Esophagus (tissue), 2 donors: Measurements from ENCODE around the gene GABARAPL2. TPM values are rescaled to one million over a fixed set of nuclear protein-coding genes. Genes with fewer than 3 reads are reported as not detected.

Experiments used
- H3K27ac ChIP-seq, 2 donors: one replicate each; pipeline ENCODE4 v1.5.1; 2013; ENCODE audit warnings: low read depth in 2 of 2, mild to moderate bottlenecking in 2 of 2, inconsistent platforms in 1 of 2, low read length in 1 of 2, moderate library complexity in 1 of 2
- H3K27me3 ChIP-seq, 2 donors: one replicate each; pipeline ENCODE4 v1.6.1; 2013; ENCODE audit warnings: low read length in 2 of 2, control low read depth in 1 of 2, mild to moderate bottlenecking in 1 of 2; ENCODE audit not compliant: insufficient read depth in 2 of 2, control insufficient read depth in 1 of 2
- H3K36me3 ChIP-seq, 2 donors: one replicate each; pipeline ENCODE4 v1.6.1; 2013; ENCODE audit warnings: low read length in 1 of 2; ENCODE audit not compliant: control insufficient read depth in 2 of 2, insufficient read depth in 2 of 2
- H3K4me1 ChIP-seq, 2 donors: one replicate each; pipeline ENCODE4 v1.6.1; 2013; ENCODE audit warnings: low read length in 1 of 2; ENCODE audit not compliant: control insufficient read depth in 2 of 2, insufficient read depth in 2 of 2
- H3K4me3 ChIP-seq, 2 donors: one replicate each; pipeline ENCODE4 v1.5.1; 2013; ENCODE audit warnings: low read length in 2 of 2, mild to moderate bottlenecking in 2 of 2, low read depth in 1 of 2, moderate library complexity in 1 of 2
- H3K9me3 ChIP-seq, 2 donors: one replicate each; pipeline ENCODE4 v1.6.1; 2013; ENCODE audit warnings: mild to moderate bottlenecking in 2 of 2, low read depth in 1 of 2, low read length in 1 of 2, moderate library complexity in 1 of 2; ENCODE audit not compliant: control insufficient read depth in 2 of 2, insufficient read depth in 1 of 2
- WGBS, 2 donors: extraction: QIAGEN DNeasy Blood & Tissue Kit; methylation state at CpG; one replicate each; pipeline ENCODE4 v1.1.7; 2013; 5-methylcytosine and 5-hydroxymethylcytosine counted together
- polyA plus RNA-seq, 2 donors: library from polyadenylated mRNA; stranded (reverse); fragments of 200-250 nt; gene quantifications; one replicate each; pipeline ENCODE4 v1.2.3, GENCODE V29; 2013
- donor health status: healthy with polysubstance abuse.
- donor health status: Bipolar disorder and iron deficiency.

Gene GABARAPL2, protein sequence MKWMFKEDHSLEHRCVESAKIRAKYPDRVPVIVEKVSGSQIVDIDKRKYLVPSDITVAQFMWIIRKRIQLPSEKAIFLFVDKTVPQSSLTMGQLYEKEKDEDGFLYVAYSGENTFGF
- polyA plus RNA-seq: 10 to 100 TPM; 83.1 to 96.6 TPM

DNA sequence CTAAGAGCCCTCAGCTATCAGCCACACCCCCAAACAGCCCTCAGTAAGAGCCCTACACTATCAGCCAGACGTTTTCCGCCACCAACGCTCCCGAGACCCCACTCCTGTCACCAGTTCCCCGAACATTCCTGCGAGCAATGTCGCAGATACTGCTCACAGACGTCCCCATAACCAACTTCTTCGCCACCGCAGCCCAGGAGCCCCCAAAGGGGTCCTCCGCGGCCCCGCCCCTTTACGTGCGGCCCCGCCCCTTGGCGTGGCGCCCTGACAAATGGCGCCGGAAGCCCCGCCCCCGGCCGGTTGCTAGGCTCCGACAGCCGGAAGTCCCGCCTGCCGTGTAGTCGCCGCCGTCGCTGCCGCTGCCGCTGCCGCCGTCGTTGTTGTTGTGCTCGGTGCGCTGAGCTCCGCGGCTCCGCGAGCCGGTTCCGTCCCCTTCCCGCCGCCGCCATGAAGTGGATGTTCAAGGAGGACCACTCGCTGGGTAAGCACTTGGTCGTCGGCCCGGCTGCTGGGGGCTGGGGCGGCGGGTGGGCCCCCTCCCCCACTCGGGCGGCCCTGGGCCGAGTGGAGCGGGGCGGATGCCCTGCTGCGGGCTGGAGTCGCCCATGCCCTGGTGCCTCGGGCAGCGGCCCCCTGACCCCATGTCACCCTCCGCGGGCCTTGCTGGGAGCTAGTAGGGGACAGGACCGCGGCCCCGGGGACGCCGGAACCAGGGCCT is at the start of gene GABARAPL2:
Gene GABARAPL2 (plus strand): TSS at position 340 of the 718 bp plus-strand sequence. CDS start 108 bp downstream, at position 448.
- H3K4me1 ChIP-seq: peaks cover 0 to 8% of the 10 kb centered on the region in 2 donors
- H3K27me3 ChIP-seq: no peaks in the 10 kb centered on the region
- H3K9me3 ChIP-seq: no peaks in the 10 kb centered on the region
- H3K4me3 ChIP-seq: peak within 1 kb of the TSS; percentile 74 to 98
- WGBS, 2 donors: 0% methylated on average over 50 to 69 of the region's 69 CpGs
- peaks cover 0 to 10% of the 10 kb centered on the region in 2 donors for H3K36me3 ChIP-seq
- peak within 1 kb of the TSS; percentile 72 to 85 for H3K27ac ChIP-seq

DNA sequence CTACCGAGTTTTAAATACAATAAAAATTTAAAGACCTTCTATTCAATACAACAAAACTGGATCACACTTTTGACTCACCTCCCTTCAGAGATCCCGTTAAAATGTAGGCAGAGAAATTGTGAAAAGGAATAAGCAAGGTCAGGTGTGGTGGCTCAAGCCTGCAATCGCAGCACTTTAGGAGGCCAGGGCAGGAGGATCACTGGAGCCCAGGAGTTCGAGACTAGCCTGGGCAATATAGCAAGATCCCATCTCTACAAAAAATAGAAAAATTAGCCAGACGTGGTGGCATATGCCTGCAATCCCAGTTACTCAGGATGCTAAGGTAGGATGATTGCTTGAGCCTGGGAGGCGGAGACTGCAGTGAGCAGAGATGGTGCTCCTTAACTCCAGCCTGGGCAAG is 47.0 kb upstream of the GABARAPL2 start:
- no peaks in the 10 kb centered on the region for H3K27me3 ChIP-seq
- H3K4me1 ChIP-seq: no peaks in the 10 kb centered on the region
- H3K27ac ChIP-seq: no peak overlapping the region
- WGBS, 2 donors: 93% methylated on average over 6 of the region's 6 CpGs
- no peak overlapping the region for H3K4me3 ChIP-seq
- H3K36me3 ChIP-seq: no peaks in the 10 kb centered on the region
- H3K9me3 ChIP-seq: no peaks in the 10 kb centered on the region

DNA sequence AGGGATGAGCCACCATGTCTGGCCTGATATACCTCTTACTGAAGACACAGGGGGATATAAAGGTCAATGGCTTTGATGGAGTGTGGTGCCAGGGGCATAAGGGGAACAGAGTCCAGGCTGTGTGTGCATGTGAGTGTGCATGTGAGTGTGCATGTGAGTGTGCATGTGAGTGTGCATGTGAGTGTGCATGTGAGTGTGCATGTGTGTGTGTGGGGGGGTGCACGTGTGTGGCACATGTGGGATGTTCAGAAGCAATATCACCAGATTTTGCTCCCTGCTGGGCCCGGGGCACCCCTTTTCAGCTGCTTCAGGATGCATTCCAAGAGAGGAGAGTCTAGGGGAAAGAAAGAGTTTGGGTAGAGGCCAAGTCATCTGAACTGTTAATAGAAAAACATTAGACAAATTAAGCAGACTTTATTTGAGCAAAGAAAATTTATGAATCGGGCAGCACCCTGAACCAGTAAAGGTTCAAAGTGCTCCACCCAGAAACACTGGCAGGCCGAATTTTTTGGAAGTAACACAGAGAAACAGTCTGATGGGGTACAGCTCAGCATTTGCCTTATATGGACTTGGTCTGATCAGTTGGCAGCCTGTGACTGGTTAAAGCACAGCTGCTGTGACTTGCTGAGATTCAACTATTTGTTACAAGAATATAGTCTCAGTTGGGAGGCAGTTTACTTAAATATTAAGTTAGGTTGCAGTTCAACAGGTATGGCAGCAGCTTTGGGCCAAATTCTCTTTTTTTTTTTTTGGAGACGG is 40.0 kb upstream of the GABARAPL2 start:
- Histone ChIP-seq H3K27ac (no peak overlapping the region), H3K9me3 (no peaks in the 10 kb centered on the region), H3K36me3 (no peaks in the 10 kb centered on the region), H3K4me3 (no peak overlapping the region), H3K4me1 (no peaks in the 10 kb centered on the region), H3K27me3 (no peaks in the 10 kb centered on the region)
- WGBS, 2 donors: 86 to 87% methylated on average over 5 of the region's 5 CpGs

DNA sequence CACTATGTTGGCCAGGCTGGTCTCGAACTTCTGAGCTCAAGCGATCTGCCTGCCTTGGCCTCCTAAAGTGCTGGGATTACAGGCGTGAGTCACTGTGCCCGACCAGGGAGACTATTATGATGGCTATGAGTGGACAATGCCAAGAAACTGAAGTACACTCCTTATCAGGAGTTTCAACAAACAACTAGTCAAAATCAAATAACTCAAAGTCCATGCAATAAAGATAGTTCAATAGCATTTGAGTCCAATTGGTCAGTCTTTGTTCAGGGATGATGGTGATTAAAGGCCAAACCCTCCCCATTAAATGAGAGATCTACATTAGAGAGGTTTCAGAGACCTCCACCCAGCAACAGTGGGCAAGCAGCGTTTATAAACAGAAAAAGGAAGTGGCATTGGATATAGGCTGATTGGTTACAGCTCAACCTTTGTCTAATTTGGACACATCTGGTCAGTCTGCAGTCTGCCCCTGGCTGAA is 38.3 kb upstream of the GABARAPL2 start:
- Histone ChIP-seq H3K36me3 (no peaks in the 10 kb centered on the region), H3K27me3 (no peaks in the 10 kb centered on the region), H3K9me3 (no peaks in the 10 kb centered on the region), H3K27ac (no peak overlapping the region), H3K4me1 (no peaks in the 10 kb centered on the region), H3K4me3 (no peak overlapping the region)
- 63 to 78% methylated on average over 5 of the region's 5 CpGs for WGBS, 2 donors

DNA sequence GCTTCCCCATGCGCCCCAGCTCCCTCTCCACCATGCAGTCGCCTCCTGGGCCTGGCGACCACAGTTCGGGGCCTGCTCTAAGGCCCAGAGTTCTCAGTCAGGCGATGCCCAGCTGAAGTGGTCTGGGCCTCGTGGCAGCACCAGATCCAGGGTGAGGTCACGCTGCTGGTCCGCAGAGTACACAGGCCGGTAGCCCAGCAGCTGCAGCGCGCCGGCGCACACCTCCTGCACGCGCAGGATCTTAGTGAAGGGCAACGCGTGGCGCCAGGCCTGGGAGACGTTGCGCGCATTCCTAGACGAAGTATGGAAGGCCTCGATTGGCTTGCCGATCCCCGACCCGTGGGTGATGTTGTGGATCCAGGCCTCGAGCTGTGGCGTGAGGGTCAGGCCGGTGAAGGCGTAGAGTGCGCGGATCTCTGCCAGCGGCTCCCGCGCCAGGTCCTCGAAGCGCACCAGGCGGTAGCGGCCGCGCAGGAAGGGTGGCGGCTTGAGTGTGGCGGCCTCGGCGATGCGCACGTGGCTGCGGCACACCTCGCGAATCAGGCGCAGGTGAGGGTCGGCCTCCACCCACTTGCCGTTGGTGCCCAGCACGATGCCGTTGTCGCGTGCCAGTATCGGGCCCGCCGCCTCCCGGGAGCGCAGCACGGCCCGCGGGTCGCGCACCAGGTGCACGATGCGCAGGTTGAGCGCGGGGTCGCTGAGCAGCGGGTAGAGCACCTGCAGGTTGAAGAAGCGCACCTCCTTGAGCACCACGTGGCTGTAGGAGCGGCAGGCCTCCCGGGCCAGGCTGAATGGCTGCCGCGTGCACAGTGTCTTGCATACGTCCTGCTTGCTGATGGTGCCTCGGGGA is 36.9 kb upstream of the GABARAPL2 start:
- no peak overlapping the region for H3K4me3 ChIP-seq
- H3K27me3 ChIP-seq: no peaks in the 10 kb centered on the region
- H3K9me3 ChIP-seq: no peaks in the 10 kb centered on the region
- no peaks in the 10 kb centered on the region for H3K4me1 ChIP-seq
- 94 to 95% methylated on average over 73 to 81 of the region's 81 CpGs for WGBS, 2 donors
- H3K27ac ChIP-seq: no peak overlapping the region
- H3K36me3 ChIP-seq: no peaks in the 10 kb centered on the region

DNA sequence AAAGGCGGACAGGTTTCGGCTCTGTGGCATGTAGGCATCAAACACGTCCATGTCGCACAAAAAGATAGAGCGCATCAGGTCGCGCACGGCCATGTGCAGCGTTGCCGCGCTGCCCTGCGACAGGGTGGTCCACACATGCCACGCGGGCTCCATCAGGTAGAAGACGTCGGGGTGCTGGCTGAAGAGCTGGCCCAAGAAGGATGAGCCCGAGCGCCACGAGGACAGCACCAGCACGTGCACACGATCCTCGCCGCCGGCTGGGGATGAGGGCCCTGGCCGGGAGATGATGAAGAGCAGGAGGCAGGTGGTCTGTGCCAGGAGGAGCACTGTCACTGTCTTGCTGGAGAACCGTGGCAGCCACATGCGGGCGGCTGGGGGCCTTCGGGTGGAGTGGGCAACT is 36.2 kb upstream of the GABARAPL2 start:
- no peaks in the 10 kb centered on the region for H3K9me3 ChIP-seq
- no peaks in the 10 kb centered on the region for H3K27me3 ChIP-seq
- no peak overlapping the region for H3K27ac ChIP-seq
- no peaks in the 10 kb centered on the region for H3K36me3 ChIP-seq
- no peak overlapping the region for H3K4me3 ChIP-seq
- H3K4me1 ChIP-seq: no peaks in the 10 kb centered on the region
- 96% methylated on average over 29 of the region's 29 CpGs for WGBS, 2 donors

DNA sequence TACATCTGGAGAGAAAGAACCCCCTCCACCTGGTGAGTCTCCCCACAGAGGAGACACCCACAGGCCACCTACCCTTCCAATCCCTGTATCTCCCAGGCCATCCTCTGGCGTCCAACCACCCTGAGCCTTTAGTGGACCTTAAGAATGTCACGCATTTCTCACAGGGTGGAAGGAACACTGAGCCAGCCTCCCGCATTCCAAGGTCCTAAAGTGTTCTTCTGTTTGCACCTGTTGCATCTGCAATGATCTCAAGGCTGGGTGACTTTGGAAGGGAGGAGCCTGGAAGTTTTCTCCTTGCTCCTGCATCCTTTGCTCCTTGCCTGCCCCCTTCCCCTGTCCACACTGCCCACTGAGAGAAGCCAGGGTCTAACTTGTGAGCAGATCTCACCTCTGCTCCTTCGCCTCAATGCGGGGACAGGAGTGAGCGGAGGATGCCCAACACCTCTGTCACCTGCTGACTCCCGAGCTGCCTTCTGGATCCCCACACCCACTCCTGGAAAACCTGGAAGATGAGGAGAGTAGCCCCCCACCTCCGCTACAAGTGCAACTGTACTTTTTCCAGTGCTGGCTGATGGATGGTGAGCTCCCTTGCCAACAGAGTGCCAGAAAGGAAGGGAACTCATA is 33.9 kb upstream of the GABARAPL2 start:
- no peaks in the 10 kb centered on the region for H3K4me1 ChIP-seq
- H3K9me3 ChIP-seq: no peaks in the 10 kb centered on the region
- no peak overlapping the region for H3K27ac ChIP-seq
- H3K36me3 ChIP-seq: no peaks in the 10 kb centered on the region
- 78 to 86% methylated on average over 8 of the region's 8 CpGs for WGBS, 2 donors
- no peaks in the 10 kb centered on the region for H3K27me3 ChIP-seq
- no peak overlapping the region for H3K4me3 ChIP-seq

DNA sequence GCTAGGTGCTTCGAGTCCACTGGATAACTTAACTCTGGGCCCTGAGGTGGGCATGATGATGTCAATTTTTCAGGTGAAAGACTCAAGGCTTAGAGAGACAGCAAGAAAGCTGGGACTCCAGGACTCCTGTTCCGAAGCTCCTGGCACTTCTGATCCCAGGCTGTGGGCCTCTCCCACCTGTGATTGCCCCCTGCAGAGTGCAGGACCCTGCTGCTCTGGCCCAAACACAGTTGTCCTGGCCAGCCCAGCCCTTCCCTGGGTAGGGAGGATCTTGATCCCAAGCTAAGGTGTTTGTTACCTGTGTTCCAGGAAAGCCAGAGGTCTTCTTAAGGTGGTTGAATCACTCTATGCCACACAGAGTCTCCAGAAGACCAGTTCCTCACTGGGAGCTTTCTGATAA is 33.4 kb upstream of the GABARAPL2 start:
- Histone ChIP-seq H3K4me3 (no peak overlapping the region), H3K9me3 (no peaks in the 10 kb centered on the region), H3K36me3 (no peaks in the 10 kb centered on the region), H3K27ac (no peak overlapping the region), H3K4me1 (no peaks in the 10 kb centered on the region), H3K27me3 (no peaks in the 10 kb centered on the region)
- 89 to 92% methylated on average over 2 of the region's 2 CpGs for WGBS, 2 donors
